Left lung (tissue), 10 donors: ENCODE data around the gene SETD2. TPM values are rescaled to one million over a fixed set of nuclear protein-coding genes. Genes with fewer than 3 reads are reported as not detected.

Experiments used
- ATAC-seq: fragments of 200-7000 bp; cut with Tn5 transposase; one replicate; pipeline ENCODE4 v1.9.1; 2020; ENCODE audit warnings: moderate library complexity
- DNase-seq, 4 donors: peaks; one replicate each; pipeline ENCODE4 v3.0.0-alpha.2; 2013 to 2020
- H3K27ac ChIP-seq, 2 donors: fragments of 200-600 bp; sonication (generic) in 1 of 2; one replicate each; pipeline versions ENCODE4 v1.5.0 to v1.8.0; 2020 to 2021
- H3K27me3 ChIP-seq, 2 donors: fragments of 200-600 bp; sonication (generic) in 1 of 2; one replicate each; pipeline versions ENCODE4 v1.5.0 to v1.8.0; 2020 to 2021
- H3K36me3 ChIP-seq, 2 donors: fragments of 200-600 bp; sonication (generic) in 1 of 2; one replicate each; pipeline versions ENCODE4 v1.5.0 to v1.8.0; 2020 to 2021
- H3K4me1 ChIP-seq, 2 donors: fragments of 200-600 bp; one replicate each; pipeline ENCODE4 v1.8.0; 2021
- H3K4me3 ChIP-seq, 2 donors: fragments of 200-600 bp; sonication (generic) in 1 of 2; one replicate each; pipeline versions ENCODE4 v1.5.0 to v1.8.0; 2020 to 2021; ENCODE audit warnings: mild to moderate bottlenecking in 1 of 2
- H3K9me3 ChIP-seq, 2 donors: fragments of 200-600 bp; sonication (generic) in 1 of 2; one replicate each; pipeline versions ENCODE4 v1.5.0 to v1.8.0; 2020 to 2021
- CTCF ChIP-seq, 2 donors: fragments of 200-600 bp; sonication (generic) in 1 of 2; IDR thresholded peaks; one replicate each; pipeline versions ENCODE4 v1.5.0 to v1.8.0; 2021; ENCODE audit warnings: antibody characterized with exemption in 2 of 2
- intact Hi-C, 2 donors: fragments of 100-400 bp; cut with DNase I; formaldehyde crosslinking; loops; one replicate each; pipeline versions ENCODE4 v1.11.2 to v1.14.2; 2022
- polyA plus RNA-seq, 6 donors: library from polyadenylated mRNA; unstranded; fragments of 120-200 nt; gene quantifications; one replicate each; pipeline ENCODE4 v1.2.1, GENCODE V29; 2013; ENCODE audit not compliant: insufficient read length in 6 of 6
- total RNA-seq, 2 donors: library from RNA; stranded (reverse); fragmentation: NEBNext Ultra II Directional; extraction: Animal tissue kit (Norgen Biotek cat#: 25700); gene quantifications; one replicate each; pipeline ENCODE4 v1.2.1, GENCODE V29; 2021
- donor health status: DM: no; HTN: yes; CAD: no.
- donor health status: DM: no; HTN: no; CAD: no.

SETD2 gene
- total and polyA plus RNA-seq, 8 donors = 40.1 to 68.9 (median 60.0) TPM

GRCh38 chr3:47024932-47025331 lies 139.0 kb downstream of the SETD2 start:
- peak; percentile 45 for ATAC-seq
- no peak overlapping the region for H3K27ac ChIP-seq
- intact Hi-C loops = no loop called here
- no peak overlapping the region for H3K4me3 ChIP-seq
- H3K4me1 ChIP-seq = peaks cover 0 to 12% of the 10 kb centered on the region in 2 donors
- DNase-seq = no peak
- H3K36me3 ChIP-seq = peaks cover 0 to 14% of the 10 kb centered on the region in 2 donors
- no peak for TF ChIP-seq CTCF (IDR thresholded peaks at IDR 0.05)
- H3K9me3 ChIP-seq = no peaks in the 10 kb centered on the region
- H3K27me3 ChIP-seq = no peaks in the 10 kb centered on the region

GRCh38 chr3:47022641-47023071 lies 141.3 kb downstream of the SETD2 start:
- TF ChIP-seq CTCF (IDR thresholded peaks at IDR 0.05) = no peak
- intact Hi-C loops = no loop called here
- DNase-seq (peak in 2 of 4 donors; percentile 20 to 28), ATAC-seq (peak; percentile 6)
- no peak overlapping the region for H3K27ac ChIP-seq
- peaks cover 0 to 16% of the 10 kb centered on the region in 2 donors for H3K36me3 ChIP-seq
- H3K27me3 ChIP-seq = no peaks in the 10 kb centered on the region
- H3K9me3 ChIP-seq = no peaks in the 10 kb centered on the region
- peaks cover 2 to 29% of the 10 kb centered on the region in 2 donors for H3K4me1 ChIP-seq
- no peak overlapping the region for H3K4me3 ChIP-seq

GRCh38 chr3:47020311-47020710 lies 143.6 kb downstream of the SETD2 start:
- Histone ChIP-seq H3K4me3 (no peak overlapping the region), H3K27ac (no peak overlapping the region), H3K4me1 (peaks cover 16 to 44% of the 10 kb centered on the region in 2 donors), H3K36me3 (peaks cover 0 to 35% of the 10 kb centered on the region in 2 donors), H3K9me3 (no peaks in the 10 kb centered on the region), H3K27me3 (no peaks in the 10 kb centered on the region)
- ATAC-seq = no peak
- TF ChIP-seq CTCF (IDR thresholded peaks at IDR 0.05) = no peak
- no peak for DNase-seq
- intact Hi-C loops = no loop called here

- H3K36me3 ChIP-seq = peaks cover 0 to 46% of the 10 kb centered on the region in 2 donors
- DNase-seq (no peak), ATAC-seq (peak; percentile 68)
- peak overlapping the region; percentile 18 to 42 for H3K27ac ChIP-seq
- H3K9me3 ChIP-seq = no peaks in the 10 kb centered on the region
- intact Hi-C loops = no loop called here
- H3K4me1 ChIP-seq = peaks cover 16 to 38% of the 10 kb centered on the region in 2 donors
- no peak overlapping the region for H3K4me3 ChIP-seq
- H3K27me3 ChIP-seq = no peaks in the 10 kb centered on the region
- no peak for TF ChIP-seq CTCF (IDR thresholded peaks at IDR 0.05)
Observed at GRCh38 chr3:47019201-47019600, 144.7 kb downstream of the SETD2 start.

- peaks cover 0 to 56% of the 10 kb centered on the region in 2 donors for H3K36me3 ChIP-seq
- TF ChIP-seq CTCF (IDR thresholded peaks at IDR 0.05) = no peak
- intact Hi-C loops = no loop called here
- H3K4me1 ChIP-seq = peaks cover 16 to 38% of the 10 kb centered on the region in 2 donors
- no peaks in the 10 kb centered on the region for H3K27me3 ChIP-seq
- peak overlapping the region; percentile 42 to 48 for H3K27ac ChIP-seq
- no peaks in the 10 kb centered on the region for H3K9me3 ChIP-seq
- H3K4me3 ChIP-seq = no peak overlapping the region
- DNase-seq = no peak
- ATAC-seq = no peak
Observed at GRCh38 chr3:47018269-47018611, 145.7 kb downstream of the SETD2 start.
